Adrenal gland (tissue), 12 donors: ENCODE results near the gene KIF26A. TPM values are rescaled to one million over a fixed set of nuclear protein-coding genes. Genes with fewer than 3 reads are reported as not detected.

Source experiments
- DNase-seq, 7 donors: peaks; one replicate each; pipeline ENCODE4 v3.0.0-alpha.2; 2019 to 2020
- H3K27ac ChIP-seq, 5 donors: fragments of 200-600 bp; sonication (generic) in 4 of 5; 1 replicate in 3 of 5; 2 replicates in 2 of 5; pipeline versions ENCODE4 v1.5.1 to v1.8.0; 2016 to 2020; ENCODE audit warnings: mild to moderate bottlenecking in 1 of 5
- H3K27me3 ChIP-seq: fragments of 200-600 bp; 2 replicates; pipeline ENCODE4 v1.8.0; 2021
- H3K36me3 ChIP-seq, 2 donors: fragments of 200-600 bp; replicated peaks in 1 of 2; 1 replicate in 1 of 2; 2 replicates in 1 of 2; pipeline versions ENCODE4 v1.5.1 to v1.8.0; 2018 to 2022
- H3K4me1 ChIP-seq, 2 donors: fragments of 200-600 bp; replicated peaks in 1 of 2; 1 replicate in 1 of 2; 2 replicates in 1 of 2; pipeline versions ENCODE4 v1.5.1 to v1.8.0; 2018 to 2021
- H3K4me3 ChIP-seq, 4 donors: fragments of 200-600 bp; sonication (generic) in 3 of 4; one replicate each; pipeline ENCODE4 v1.5.1; 2016 to 2018
- H3K9me3 ChIP-seq, 3 donors: fragments of 200-600 bp; sonication (generic) in 1 of 3; replicated peaks in 1 of 3; 1 replicate in 2 of 3; 2 replicates in 1 of 3; pipeline versions ENCODE4 v1.5.1 to v1.8.0; 2016 to 2021
- POLR2A ChIP-seq, 2 donors: fragments of 450-650 bp; IDR thresholded peaks; one replicate each; pipeline ENCODE4 v1.6.1; 2017; ENCODE audit warnings: antibody characterized with exemption in 2 of 2, mild to moderate bottlenecking in 2 of 2, moderate library complexity in 1 of 2
- WGBS, 4 donors: extraction: QIAGEN DNeasy Blood & Tissue Kit in 2 of 4; methylation state at CpG; one replicate each; pipeline versions ENCODE4 v1.1.5 to v1.1.7; 2013 to 2017; 5-methylcytosine and 5-hydroxymethylcytosine counted together
- intact Hi-C, 2 donors: fragments of 100-400 bp; cut with DNase I; formaldehyde crosslinking; loops; one replicate each; pipeline versions ENCODE4 v1.14.1 to v1.15.0; 2022 to 2023
- polyA plus RNA-seq, 3 donors: library from polyadenylated mRNA; stranded (reverse); fragments of 200-250 nt in 2 of 3; fragments of 350-450 nt in 1 of 3; fragmentation: Illumina TruSeq in 1 of 3; extraction: RNeasy Lipid Tissue Mini Kit (QIAGEN cat#74804) in 1 of 3; gene quantifications; one replicate each; pipeline ENCODE4 v1.2.3, GENCODE V29; 2013 to 2014
- total RNA-seq, 9 donors: library from RNA; depleted of rRNA in 4 of 9; stranded (reverse); fragments of >200 nt in 4 of 9; fragments of 120-200 nt in 1 of 9; fragmentation: NEBNext Ultra II Directional in 1 of 9; extraction: Animal tissue kit (Norgen Biotek cat#: 25700) in 1 of 9; gene quantifications; one replicate each; pipeline versions ENCODE4 v1.1.0 to v1.2.4, GENCODE V29; 2013 to 2023
- TF ChIP-seq, protein P1 (sequence below), 6 experiments: fragments of 450-650 bp in 4 of 6; fragments of 200-600 bp in 2 of 6; sonication (generic) in 1 of 6; IDR thresholded peaks; 1 replicate in 5 of 6; 2 replicates in 1 of 6; pipeline versions ENCODE4 v1.5.1 to v1.8.0; 2016 to 2021; ENCODE audit warnings: antibody characterized with exemption in 6 of 6, mild to moderate bottlenecking in 2 of 6, moderate library complexity in 1 of 6
- donor health status: healthy with polysubstance abuse.
- donor health status: Bipolar disorder and iron deficiency.
- donor health status: DM: yes; HTN: yes; CAD: no.
- donor health status: DM: no; HTN: no; CAD: no.
- donor health status: DM: no; HTN: no; CAD: no.
- donor health status: DM: yes; HTN: yes; CAD: no.

The KIF26A gene
- total and polyA plus RNA-seq, 12 donors, result 0.49 to 23.9 (median 6.5) TPM

- WGBS, 4 donors, result 71 to 82% (median 79%) methylated on average over 9 to 28 of the region's 28 CpGs
- no peaks in the 10 kb centered on the region for H3K9me3 ChIP-seq
- H3K4me3 ChIP-seq, result no peak overlapping the region
- peak overlapping the region in 2 of 5 donors; percentile 34 to 47 for H3K27ac ChIP-seq
- no peak for TF ChIP-seq POLR2A (IDR thresholded peaks at IDR 0.05)
- TF ChIP-seq, protein P1, sequence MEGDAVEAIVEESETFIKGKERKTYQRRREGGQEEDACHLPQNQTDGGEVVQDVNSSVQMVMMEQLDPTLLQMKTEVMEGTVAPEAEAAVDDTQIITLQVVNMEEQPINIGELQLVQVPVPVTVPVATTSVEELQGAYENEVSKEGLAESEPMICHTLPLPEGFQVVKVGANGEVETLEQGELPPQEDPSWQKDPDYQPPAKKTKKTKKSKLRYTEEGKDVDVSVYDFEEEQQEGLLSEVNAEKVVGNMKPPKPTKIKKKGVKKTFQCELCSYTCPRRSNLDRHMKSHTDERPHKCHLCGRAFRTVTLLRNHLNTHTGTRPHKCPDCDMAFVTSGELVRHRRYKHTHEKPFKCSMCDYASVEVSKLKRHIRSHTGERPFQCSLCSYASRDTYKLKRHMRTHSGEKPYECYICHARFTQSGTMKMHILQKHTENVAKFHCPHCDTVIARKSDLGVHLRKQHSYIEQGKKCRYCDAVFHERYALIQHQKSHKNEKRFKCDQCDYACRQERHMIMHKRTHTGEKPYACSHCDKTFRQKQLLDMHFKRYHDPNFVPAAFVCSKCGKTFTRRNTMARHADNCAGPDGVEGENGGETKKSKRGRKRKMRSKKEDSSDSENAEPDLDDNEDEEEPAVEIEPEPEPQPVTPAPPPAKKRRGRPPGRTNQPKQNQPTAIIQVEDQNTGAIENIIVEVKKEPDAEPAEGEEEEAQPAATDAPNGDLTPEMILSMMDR (IDR thresholded peaks at IDR 0.05), result no peak
- no peaks in the 10 kb centered on the region for H3K27me3 ChIP-seq
- no peak for DNase-seq
- H3K36me3 ChIP-seq, result no peaks in the 10 kb centered on the region
- intact Hi-C loops, result no loop called here
- H3K4me1 ChIP-seq, result peaks cover 0 to 20% of the 10 kb centered on the region in 2 donors
Measured at GRCh38 chr14:104147346-104148125, 9.1 kb downstream of the KIF26A start.

GRCh38 chr14:104148433-104149277, 10.3 kb downstream of the KIF26A start:
- Histone ChIP-seq H3K4me3 (no peak overlapping the region), H3K36me3 (no peaks in the 10 kb centered on the region), H3K4me1 (peaks cover 0 to 20% of the 10 kb centered on the region in 2 donors), H3K27ac (peak overlapping the region in 2 of 5 donors; percentile 70 to 72), H3K27me3 (no peaks in the 10 kb centered on the region), H3K9me3 (no peaks in the 10 kb centered on the region)
- no peak for DNase-seq
- intact Hi-C loops, result no loop called here
- 65 to 74% (median 71%) methylated on average over 7 to 22 of the region's 22 CpGs for WGBS, 4 donors
- TF ChIP-seq, protein P1 (IDR thresholded peaks at IDR 0.05), result no peak
- no peak for TF ChIP-seq POLR2A (IDR thresholded peaks at IDR 0.05)

GRCh38 chr14:104149278-104149595, 10.8 kb downstream of the KIF26A start:
- DNase-seq, result no peak
- intact Hi-C loops, result no loop called here
- H3K27ac ChIP-seq, result peak overlapping the region in 2 of 5 donors; percentile 70 to 72

More at GRCh38 chr14:104149278-104149595, 10.8 kb downstream of the KIF26A start:
- H3K36me3 ChIP-seq, result no peaks in the 10 kb centered on the region
- no peak overlapping the region for H3K4me3 ChIP-seq
- 82 to 89% (median 84%) methylated on average over 2 to 11 of the region's 11 CpGs for WGBS, 4 donors
- H3K4me1 ChIP-seq, result peaks cover 0 to 20% of the 10 kb centered on the region in 2 donors
- TF ChIP-seq, protein P1 (IDR thresholded peaks at IDR 0.05), result no peak
- TF ChIP-seq POLR2A (IDR thresholded peaks at IDR 0.05), result no peak
- no peaks in the 10 kb centered on the region for H3K27me3 ChIP-seq
- no peaks in the 10 kb centered on the region for H3K9me3 ChIP-seq
